ENCODE measurements around the gene TOGARAM2.
A peak's percentile ranks its signal among the peaks of the same experiment; 100 is the strongest.

The TOGARAM2 gene

GRCh38 chr2:29066271-29066860 is 85.3 kb downstream of the TOGARAM2 start:
- DNase-seq (ENCODE audit: low read depth) = peak; percentile 87
- no peak for TF ChIP-seq CTCF (conservative IDR thresholded peaks at IDR 0.05; ENCODE audit: low read depth, low read length)
- H3K4me3 ChIP-seq (ENCODE audit: low read depth, low read length) = no peak overlapping the region

GRCh38 chr2:29066997-29067605 is 86.0 kb downstream of the TOGARAM2 start:
- no peak for DNase-seq (ENCODE audit: low read depth)
- TF ChIP-seq CTCF (conservative IDR thresholded peaks at IDR 0.05; ENCODE audit: low read depth, low read length) = no peak
- H3K4me3 ChIP-seq (ENCODE audit: low read depth, low read length) = no peak overlapping the region

GRCh38 chr2:29068513-29068912 is 87.4 kb downstream of the TOGARAM2 start:
- DNase-seq (ENCODE audit: low read depth) = no peak
- no peak for TF ChIP-seq CTCF (conservative IDR thresholded peaks at IDR 0.05; ENCODE audit: low read depth, low read length)
- no peak overlapping the region for H3K4me3 ChIP-seq (ENCODE audit: low read depth, low read length)

GRCh38 chr2:29070526-29070925 is 89.4 kb downstream of the TOGARAM2 start:
- no peak overlapping the region for H3K4me3 ChIP-seq (ENCODE audit: low read depth, low read length)
- DNase-seq (ENCODE audit: low read depth) = no peak
- TF ChIP-seq CTCF (conservative IDR thresholded peaks at IDR 0.05; ENCODE audit: low read depth, low read length) = no peak

- TF ChIP-seq CTCF (conservative IDR thresholded peaks at IDR 0.05; ENCODE audit: low read depth, low read length) = no peak
- DNase-seq (ENCODE audit: low read depth) = no peak
- H3K4me3 ChIP-seq (ENCODE audit: low read depth, low read length) = no peak overlapping the region
These were observed 90.2 kb downstream of the TOGARAM2 start for GRCh38 chr2:29071032-29071975.

- no peak overlapping the region for H3K4me3 ChIP-seq (ENCODE audit: low read depth, low read length)
- no peak for DNase-seq (ENCODE audit: low read depth)
- TF ChIP-seq CTCF (conservative IDR thresholded peaks at IDR 0.05; ENCODE audit: low read depth, low read length) = no peak
These were observed 91.2 kb downstream of the TOGARAM2 start for GRCh38 chr2:29072251-29072650.

Measured in choroid plexus epithelial cell (primary cell).